H1 (cell line): Measurements from ENCODE around the gene BATF3. TPM values are rescaled to one million over a fixed set of nuclear protein-coding genes. Genes with fewer than 3 reads are reported as not detected.

ENCODE experiments used
- CTCF ChIA-PET: fragments of 300-600 bp; sonication (Branson Sonifier 250); formaldehyde crosslinking; loops from one replicate; lab custom pipeline; 2021; ENCODE audit not compliant: partially characterized antibody; lab: Charles Lee
- POLR2A ChIA-PET: fragments of 300-600 bp; sonication (Branson Sonifier 250); formaldehyde crosslinking; loops from one replicate; lab custom pipeline; 2021; ENCODE audit warnings: inconsistent platforms; ENCODE audit not compliant: partially characterized antibody; lab: Charles Lee
- DNase-seq, 2 experiments: peaks; one replicate each; pipeline versions ENCODE4 v3.0.0 to v3.0.0-alpha.2; 2010 to 2022; ENCODE audit warnings: low spot score in 2 of 2, low read depth in 1 of 2, mixed read lengths in 1 of 2
- FAIRE-seq: peaks from 2 replicates; lab custom pipeline; 2011; peaks lifted over from hg19 to GRCh38; lab: Jason Lieb, UNC
- H2AFZ ChIP-seq: 2 replicates; pipeline ENCODE4 v1.8.1; 2012; ENCODE audit warnings: low read length, inconsistent platforms
- H2AK5ac ChIP-seq: 2 replicates; pipeline ENCODE4 v1.6.1; 2013; ENCODE audit warnings: low read depth, low read length
- H2BK120ac ChIP-seq: replicated peaks from 2 replicates; pipeline ENCODE3; 2013; ENCODE audit warnings: low read depth, low read length, inconsistent platforms
- H2BK12ac ChIP-seq: 2 replicates; pipeline ENCODE4 v1.6.1; 2013; ENCODE audit warnings: low read depth, low read length
- H2BK15ac ChIP-seq: 2 replicates; pipeline ENCODE4 v1.6.1; 2013; ENCODE audit warnings: low read length
- H2BK20ac ChIP-seq: 2 replicates; pipeline ENCODE4 v1.6.1; 2013; ENCODE audit warnings: low read length
- H2BK5ac ChIP-seq: 2 replicates; pipeline ENCODE4 v1.6.1; 2013; ENCODE audit warnings: low read depth, low read length
- H3K14ac ChIP-seq: 2 replicates; pipeline ENCODE4 v1.6.1; 2013; ENCODE audit warnings: inconsistent platforms; ENCODE audit not compliant: insufficient read length
- H3K18ac ChIP-seq: 2 replicates; pipeline ENCODE4 v1.6.1; 2013; ENCODE audit warnings: low read length; ENCODE audit errors: extremely low read depth
- H3K23ac ChIP-seq: 2 replicates; pipeline ENCODE4 v1.6.1; 2013; ENCODE audit warnings: inconsistent platforms; ENCODE audit not compliant: insufficient read length
- H3K23me2 ChIP-seq: 2 replicates; pipeline ENCODE4 v1.6.1; 2013; ENCODE audit warnings: low read depth, low read length
- H3K27ac ChIP-seq: 2 replicates; pipeline ENCODE4 v1.6.1; 2011; ENCODE audit warnings: low read depth, low read length, inconsistent platforms
- H3K27me3 ChIP-seq, 4 experiments: replicated peaks in 1 of 4; 1 replicate in 1 of 4; 2 replicates in 3 of 4; pipeline versions ENCODE4 v1.6.1 to v1.8.1; 2011 to 2013; ENCODE audit warnings: low read length in 3 of 4, mild to moderate bottlenecking in 3 of 4, inconsistent platforms in 2 of 4, mixed read lengths in 2 of 4, moderate library complexity in 1 of 4; ENCODE audit not compliant: control insufficient read depth in 3 of 4, insufficient read depth in 3 of 4; ENCODE audit errors: extremely low read depth in 1 of 4
- H3K36me3 ChIP-seq, 4 experiments: 2 replicates each; pipeline versions ENCODE4 v1.6.1 to v1.8.1; 2011 to 2013; ENCODE audit warnings: mild to moderate bottlenecking in 4 of 4, low read length in 3 of 4, moderate library complexity in 2 of 4, control low read depth in 1 of 4, inconsistent platforms in 1 of 4; ENCODE audit not compliant: insufficient read depth in 4 of 4, control insufficient read depth in 2 of 4
- H3K4ac ChIP-seq: replicated peaks from 2 replicates; pipeline ENCODE3; 2013; ENCODE audit warnings: low read length, low read depth, mixed read lengths, inconsistent platforms; ENCODE audit not compliant: insufficient read length
- H3K4me1 ChIP-seq, 4 experiments: replicated peaks in 1 of 4; 1 replicate in 1 of 4; 2 replicates in 3 of 4; pipeline versions ENCODE4 v1.6.1 to v1.8.1; 2011 to 2013; ENCODE audit warnings: low read length in 3 of 4, inconsistent platforms in 2 of 4, mixed read lengths in 1 of 4; ENCODE audit not compliant: insufficient read depth in 4 of 4, control insufficient read depth in 3 of 4
- H3K4me2 ChIP-seq, 2 experiments: 2 replicates each; pipeline versions ENCODE4 v1.6.1 to v1.8.1; 2011 to 2013; ENCODE audit warnings: low read depth in 2 of 2, low read length in 2 of 2, control low read depth in 1 of 2, inconsistent platforms in 1 of 2, mild to moderate bottlenecking in 1 of 2; ENCODE audit not compliant: insufficient read depth in 1 of 2
- H3K4me3 ChIP-seq, 4 experiments: fragments of 200-600, 300-600 bp in 1 of 4; sonication (generic), shearing (Covaris generic), sonication (Bioruptor Twin) in 1 of 4; 2 replicates each; pipeline versions ENCODE4 v1.5.1 to v1.8.1; 2011 to 2016; ENCODE audit warnings: low read length in 4 of 4, low read depth in 3 of 4, control low read depth in 2 of 4, inconsistent platforms in 2 of 4, mild to moderate bottlenecking in 2 of 4, mixed read lengths in 1 of 4, moderate library complexity in 1 of 4; ENCODE audit not compliant: insufficient read depth in 2 of 4; ENCODE audit errors: extremely low read depth in 1 of 4
- H3K56ac ChIP-seq: replicated peaks from 2 replicates; pipeline ENCODE3; 2013; ENCODE audit warnings: low read depth, mild to moderate bottlenecking, mixed read lengths, low read length, inconsistent platforms; ENCODE audit not compliant: insufficient read length
- H3K79me1 ChIP-seq: 2 replicates; pipeline ENCODE4 v1.6.1; 2013; ENCODE audit warnings: low read depth, low read length, control low read depth
- H3K79me2 ChIP-seq, 2 experiments: 2 replicates each; pipeline versions ENCODE4 v1.6.1 to v1.8.1; 2012 to 2013; ENCODE audit warnings: low read length in 2 of 2, mild to moderate bottlenecking in 2 of 2, inconsistent platforms in 1 of 2; ENCODE audit not compliant: insufficient read depth in 2 of 2, control insufficient read depth in 1 of 2
- H3K9ac ChIP-seq, 4 experiments: replicated peaks in 1 of 4; 1 replicate in 1 of 4; 2 replicates in 3 of 4; pipeline versions ENCODE4 v1.6.1 to v1.8.1; 2011 to 2013; ENCODE audit warnings: low read depth in 3 of 4, low read length in 3 of 4, control low read depth in 2 of 4, mild to moderate bottlenecking in 2 of 4, moderate library complexity in 2 of 4, inconsistent platforms in 1 of 4; ENCODE audit errors: extremely low read depth in 1 of 4
- H3K9me3 ChIP-seq, 2 experiments: 2 replicates each; pipeline versions ENCODE4 v1.6.1 to v1.8.1; 2012 to 2013; ENCODE audit warnings: mild to moderate bottlenecking in 2 of 2, moderate library complexity in 2 of 2, control low read depth in 1 of 2, inconsistent platforms in 1 of 2, low read depth in 1 of 2, low read length in 1 of 2, mixed read lengths in 1 of 2; ENCODE audit not compliant: insufficient read depth in 2 of 2
- H4K20me1 ChIP-seq, 2 experiments: replicated peaks in 1 of 2; 2 replicates each; pipeline versions ENCODE3 to v1.8.1; 2011 to 2013; ENCODE audit warnings: inconsistent platforms in 2 of 2, low read length in 2 of 2, mild to moderate bottlenecking in 1 of 2; ENCODE audit not compliant: insufficient read depth in 2 of 2, control insufficient read depth in 1 of 2
- H4K5ac ChIP-seq: 2 replicates; pipeline ENCODE4 v1.6.1; 2013; ENCODE audit warnings: low read length, low read depth, mixed read lengths, inconsistent platforms; ENCODE audit not compliant: insufficient read length
- H4K8ac ChIP-seq: 2 replicates; pipeline ENCODE4 v1.8.0; 2013; ENCODE audit warnings: mild to moderate bottlenecking, moderate library complexity, low read length, inconsistent platforms; ENCODE audit not compliant: insufficient read depth; ENCODE audit errors: extremely low read depth
- H4K91ac ChIP-seq: replicated peaks from 2 replicates; pipeline ENCODE3; 2013; ENCODE audit warnings: low read length, mixed read lengths, inconsistent platforms; ENCODE audit not compliant: insufficient read length
- RNF2 ChIP-seq: fragments of 200-900, 300-1000 bp; sonication (generic); IDR thresholded peaks from 2 replicates; pipeline ENCODE4 v1.7.1; 2016; ENCODE audit warnings: borderline replicate concordance, low read depth, mild to moderate bottlenecking, antibody characterized with exemption, low read length; ENCODE audit not compliant: poor library complexity, severe bottlenecking; ENCODE audit errors: missing control alignments
- WGBS, 2 experiments: shearing (Covaris generic) in 1 of 2; methylation state at CpG; one replicate each; pipeline versions ENCODE4 v1.1.6 to v1.1.7; 2013 to 2015; ENCODE audit warnings: low lambda C conversion rate in 2 of 2, mixed read lengths in 2 of 2, inconsistent platforms in 1 of 2, low coverage in 1 of 2, missing lambda C conversion rate in 1 of 2; ENCODE audit not compliant: insufficient replicate concordance in 2 of 2, insufficient coverage in 1 of 2, insufficient read length in 1 of 2; ENCODE audit errors: extremely low coverage in 1 of 2, missing lambda C conversion rate in 1 of 2; 5-methylcytosine and 5-hydroxymethylcytosine counted together
- polyA plus RNA-seq, 7 experiments: library from polyadenylated mRNA; depleted of rRNA in 3 of 7; stranded (reverse) in 5 of 7; unstranded in 2 of 7; fragments of >200 nt in 5 of 7; fragments of 200-250 nt in 2 of 7; gene quantifications; 1 replicate in 5 of 7; 2 replicates in 1 of 7; 4 replicates in 1 of 7; pipeline versions ENCODE4 v1.2.1 to v1.2.3, GENCODE V29; 2011 to 2013; ENCODE audit warnings: missing spikeins in 2 of 7, mixed read lengths in 2 of 7
- total RNA-seq: library from RNA; stranded (reverse); fragmentation: NEBNext Ultra II Directional; extraction: Animal tissue kit (Norgen Biotek cat#: 25700); gene quantifications from 2 replicates; pipeline ENCODE4 v1.2.1, GENCODE V29; 2021

BATF3 gene
- total and polyA plus RNA-seq, 2 of the 8 experiments (the other 6 are each of a cell fraction or from before 2014, with no cell fraction given), result 6.3 TPM

DNA sequence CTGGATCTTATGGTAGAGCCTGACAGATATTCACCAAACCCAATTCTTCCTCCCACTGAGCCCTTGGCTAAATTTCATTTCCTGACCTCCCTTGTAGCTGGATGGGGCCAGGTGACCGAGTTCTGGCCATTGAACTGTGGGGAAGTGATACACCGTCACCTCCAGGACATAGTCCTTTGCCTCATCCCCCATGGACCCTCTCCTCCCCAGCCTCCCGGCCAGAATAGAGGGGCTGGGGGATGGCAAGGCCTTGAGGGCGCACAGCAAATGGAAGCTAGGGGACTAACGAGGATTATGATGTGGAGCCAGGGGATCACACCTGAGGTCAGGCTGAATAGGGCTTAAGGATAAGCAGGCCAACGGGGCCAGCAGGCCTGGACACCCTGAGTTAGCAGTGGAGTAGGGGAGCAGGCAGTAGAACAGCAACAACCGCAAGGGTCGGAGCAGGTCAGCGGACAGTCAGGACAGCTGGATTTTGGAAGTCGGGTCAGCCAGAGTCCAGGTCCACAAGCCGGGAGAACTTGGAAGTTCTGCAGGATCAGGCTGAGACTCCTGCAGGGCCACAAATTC, 15.0 kb downstream of the BATF3 start:
- Histone ChIP-seq H4K8ac (no peak overlapping the region), H3K18ac (no peak overlapping the region), H3K14ac (no peak overlapping the region), H4K5ac (no peak overlapping the region), H3K79me2 (no peaks in the 10 kb centered on the region), H3K4me3 (no peak overlapping the region), H3K27ac (no peak overlapping the region), H4K20me1 (peaks cover 0 to 1% of the 10 kb centered on the region in 2 experiments), H2AK5ac (no peak overlapping the region), H3K23ac (no peak overlapping the region)
- POLR2A ChIA-PET, result interaction anchor here (1.1 to 1.3 kb wide), 3 partner anchors 13 to 302 kb away, joined by 3 read pairs; partner anchors contain the start of gene ATF3
- WGBS, 2 experiments, result 86% methylated on average over 11 of the region's 11 CpGs; no CpG with 5 or more reads in 1 of the 2 experiments
- no peak for TF ChIP-seq RNF2
- TF ChIP-seq, all 59 proteins: peak for 0
- Histone ChIP-seq H3K56ac (no peak overlapping the region), H3K4ac (no peak overlapping the region), H3K23me2 (peaks cover 2% of the 10 kb centered on the region; the same call in 1 of the 2 replicates), H2BK20ac (no peak overlapping the region), H2BK15ac (peak overlapping the region; percentile 66; the same call in 1 of the 2 replicates), H3K9ac (no peak overlapping the region), H3K9me3 (no peaks in the 10 kb centered on the region), H2BK120ac (no peak overlapping the region), H3K27me3 (peaks cover 0 to 2% (median 0%) of the 10 kb centered on the region in 4 experiments; a peak in 1 of 7 replicates), H2BK12ac (no peak overlapping the region), H3K79me1 (no peaks in the 10 kb centered on the region), H4K91ac (no peak overlapping the region), H2AFZ (no peak overlapping the region), H3K4me2 (no peak overlapping the region), H3K36me3 (no peaks in the 10 kb centered on the region), H2BK5ac (no peak overlapping the region), H3K4me1 (no peaks in the 10 kb centered on the region; a peak in 2 of 7 replicates)
- CTCF ChIA-PET, result interaction anchor here (0.6 to 1.2 kb wide), 6 partner anchors 12 to 314 kb away, joined by 3 to 4 read pairs (median 4); no protein-coding TSS in a partner anchor
- no peak for FAIRE-seq
- DNase-seq, result no peak
